Prostate gland (tissue), 2 donors: ENCODE measurements around the gene CEP20. TPM values are rescaled to one million over a fixed set of nuclear protein-coding genes. Genes with fewer than 3 reads are reported as not detected.

Experiments used
- DNase-seq: peaks from one replicate; pipeline ENCODE4 v3.0.0-alpha.2; 2019; ENCODE audit warnings: low spot score
- H3K27ac ChIP-seq, 2 donors: fragments of 200-600 bp; sonication (generic); 2 replicates each; pipeline ENCODE4 v1.5.1; 2017 to 2019
- H3K27me3 ChIP-seq: fragments of 200-600 bp; sonication (generic); replicated peaks from 2 replicates; pipeline ENCODE4 v1.5.1; 2019; ENCODE audit not compliant: insufficient read depth
- H3K36me3 ChIP-seq, 2 donors: fragments of 200-600 bp; sonication (generic); 1 replicate in 1 of 2; 2 replicates in 1 of 2; pipeline versions ENCODE4 v1.5.1 to v1.8.1; 2017 to 2019
- H3K4me1 ChIP-seq: fragments of 200-600 bp; sonication (generic); replicated peaks from 2 replicates; pipeline ENCODE4 v1.5.1; 2019
- H3K4me3 ChIP-seq, 2 donors: fragments of 200-600 bp; sonication (generic); 2 replicates each; pipeline ENCODE4 v1.5.1; 2017 to 2019
- H3K9me3 ChIP-seq: fragments of 200-600 bp; sonication (generic); 2 replicates; pipeline ENCODE4 v1.5.1; 2017
- CTCF ChIP-seq, 4 experiments: fragments of 200-600 bp in 2 of 4; fragments of 450-650 bp in 2 of 4; sonication (generic) in 2 of 4; IDR thresholded peaks; 1 replicate in 3 of 4; 2 replicates in 1 of 4; pipeline ENCODE4 v1.5.1; 2016 to 2019; ENCODE audit warnings: antibody characterized with exemption in 4 of 4, mild to moderate bottlenecking in 2 of 4, moderate library complexity in 2 of 4
- POLR2A ChIP-seq: fragments of 450-650 bp; IDR thresholded peaks from one replicate; pipeline ENCODE4 v1.6.1; 2016; ENCODE audit warnings: antibody characterized with exemption, mild to moderate bottlenecking
- POLR2AphosphoS5 ChIP-seq: sonication (generic); formaldehyde crosslinking; IDR thresholded peaks from one replicate; pipeline ENCODE4 v1.6.1; 2017; ENCODE audit warnings: antibody characterized with exemption
- WGBS: methylation state at CpG from one replicate; pipeline ENCODE4 v1.1.5; 2018; 5-methylcytosine and 5-hydroxymethylcytosine counted together
- intact Hi-C: fragments of 100-400 bp; cut with DNase I; formaldehyde crosslinking; loops from one replicate; pipeline ENCODE4 v1.14.2; 2022
- total RNA-seq, 2 donors: library from RNA; depleted of rRNA; stranded (reverse); fragments of >200 nt; gene quantifications; one replicate each; pipeline ENCODE4 v1.1.0, GENCODE V29; 2016

Gene CEP20
- total RNA-seq, 2 donors from 2014 or later: 30.7 to 33.4 TPM

DNA sequence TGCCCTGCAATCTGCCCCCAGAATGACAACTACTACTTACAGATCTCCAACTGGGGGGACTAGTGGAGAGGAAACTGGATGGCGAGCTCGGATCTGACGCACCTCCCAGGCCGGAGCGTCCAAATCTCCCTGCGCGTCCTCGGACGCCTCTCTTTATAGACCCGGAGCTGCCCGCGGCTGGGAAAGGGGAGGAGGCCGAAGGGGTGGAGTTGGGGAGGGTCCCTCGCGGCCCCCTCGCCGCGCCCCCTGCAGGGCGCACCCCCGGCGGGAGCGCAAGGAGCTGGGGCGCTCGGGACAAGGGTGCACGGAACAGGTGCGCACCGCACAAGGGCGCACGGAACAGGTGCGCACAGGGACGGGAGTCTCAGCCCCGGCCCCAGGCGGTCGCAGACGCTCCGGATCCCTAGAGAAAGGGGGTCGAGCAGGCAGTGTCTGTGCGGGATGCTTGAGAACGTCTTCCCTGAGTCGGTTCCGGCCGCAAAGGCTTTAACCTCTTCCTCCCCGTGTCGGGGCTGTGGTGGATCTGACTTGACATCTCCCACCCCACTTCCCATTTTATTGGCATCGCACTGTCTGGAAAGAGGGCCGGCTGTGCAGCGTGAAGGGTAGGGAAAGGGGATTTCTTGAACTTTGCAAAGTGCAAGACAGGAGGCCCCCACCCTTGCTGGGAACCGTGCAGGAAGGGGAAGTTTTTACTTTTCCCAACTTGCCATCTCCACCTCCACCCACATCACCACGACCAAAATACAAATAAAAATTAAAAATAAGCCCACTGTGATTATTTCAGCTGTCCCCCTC lies 31.3 kb downstream of the CEP20 start, which contains the start of gene MYH11:
TSS of gene MYH11 (minus strand) at position 128 of the 798 bp plus-strand sequence. CDS start 18,776 bp downstream, outside the sequence.
- WGBS: 2% methylated on average over 46 of the region's 49 CpGs
- intact Hi-C loops: no loop called here
- H3K27me3 ChIP-seq: peaks cover 4% of the 10 kb centered on the region
- peak within 1 kb of the TSS; percentile 58 to 73 for H3K27ac ChIP-seq
- H3K4me1 ChIP-seq: no peaks in the 10 kb centered on the region
- H3K9me3 ChIP-seq: no peaks in the 10 kb centered on the region
- no peaks in the 10 kb centered on the region for H3K36me3 ChIP-seq
- H3K4me3 ChIP-seq: peak within 1 kb of the TSS; percentile 22 to 35
- DNase-seq: no peak
- peak in 1 of 4 experiments; percentile 31 for TF ChIP-seq CTCF (IDR thresholded peaks at IDR 0.05)
- TF ChIP-seq POLR2AphosphoS5: peak; percentile 46
- TF ChIP-seq POLR2A: no peak

DNA sequence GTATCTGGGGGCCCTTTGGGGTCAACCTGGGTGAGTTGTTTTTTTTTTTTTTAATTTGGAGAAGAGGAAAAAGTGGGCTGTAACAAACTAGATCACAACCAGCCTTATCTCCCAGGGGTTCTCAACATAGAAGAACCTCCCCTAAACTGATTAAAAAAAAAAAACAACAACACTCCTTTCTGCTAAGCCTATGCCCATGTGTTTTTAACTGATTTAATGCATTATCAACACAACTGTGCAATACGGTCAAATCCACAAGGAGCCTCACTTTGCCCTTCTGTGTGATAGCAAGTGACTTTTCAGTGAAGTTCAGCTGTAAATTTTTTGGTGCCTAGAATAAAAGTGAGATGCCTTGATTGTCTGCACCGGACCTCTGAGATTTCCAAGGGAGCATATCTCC lies 32.2 kb downstream of the CEP20 start:
- Histone ChIP-seq H3K27ac (peak overlapping the region; percentile 56 to 58), H3K36me3 (no peaks in the 10 kb centered on the region), H3K27me3 (peaks cover 4% of the 10 kb centered on the region), H3K4me1 (no peaks in the 10 kb centered on the region), H3K4me3 (peak overlapping the region; percentile 22 to 35), H3K9me3 (no peaks in the 10 kb centered on the region)
- no peak for DNase-seq
- intact Hi-C loops: no loop called here
- 43% methylated on average over 2 of the region's 2 CpGs for WGBS
- no peak for TF ChIP-seq POLR2AphosphoS5
- no peak for TF ChIP-seq CTCF (IDR thresholded peaks at IDR 0.05)
- TF ChIP-seq POLR2A: no peak

GRCh38 chr16:15855704-15856003 lies 32.7 kb downstream of the CEP20 start:
- TF ChIP-seq POLR2AphosphoS5 (no peak), POLR2A (no peak), CTCF (IDR thresholded peaks at IDR 0.05) (no peak)
- Histone ChIP-seq H3K9me3 (no peaks in the 10 kb centered on the region), H3K36me3 (no peaks in the 10 kb centered on the region), H3K4me1 (no peaks in the 10 kb centered on the region), H3K27ac (peak overlapping the region; percentile 56 to 58), H3K4me3 (peak overlapping the region; percentile 22 to 35), H3K27me3 (peaks cover 4% of the 10 kb centered on the region)
- DNase-seq: no peak
- intact Hi-C loops: no loop called here
- 31% methylated on average over 5 of the region's 5 CpGs for WGBS

- Histone ChIP-seq H3K4me3 (peak overlapping the region; percentile 22 to 35), H3K36me3 (no peaks in the 10 kb centered on the region), H3K27me3 (peaks cover 4% of the 10 kb centered on the region), H3K27ac (peak overlapping the region; percentile 56 to 58), H3K4me1 (no peaks in the 10 kb centered on the region), H3K9me3 (no peaks in the 10 kb centered on the region)
- WGBS: 61% methylated on average over 15 of the region's 15 CpGs
- no peak for DNase-seq
- TF ChIP-seq POLR2AphosphoS5: peak; percentile 4
- no peak for TF ChIP-seq POLR2A
- TF ChIP-seq CTCF (IDR thresholded peaks at IDR 0.05): no peak
- intact Hi-C loops: no loop called here
Measured at GRCh38 chr16:15854906-15855703, 33.3 kb downstream of the CEP20 start.
